Endothelial cell of umbilical vein (primary cell): ENCODE measurements around the gene C1orf146. TPM values are rescaled to one million over a fixed set of nuclear protein-coding genes. Genes with fewer than 3 reads are reported as not detected.

Experiments used
- BruUV-seq: library from RNA; stranded (reverse); fragments of 400-500 nt; replicated peaks from 2 replicates; lab custom pipeline; 2021; lab: Mats Ljungman, UMichigan
- CTCF ChIA-PET: fragments of 300-600, 350-600 bp; sonication (Branson Sonifier 250); formaldehyde crosslinking; loops from one replicate; lab custom pipeline; 2021; ENCODE audit warnings: antibody characterized with exemption, inconsistent platforms; lab: Charles Lee
- POLR2A ChIA-PET: fragments of 300-600, 350-600 bp; sonication (Branson Sonifier 250); formaldehyde crosslinking; loops from one replicate; lab custom pipeline; 2021; ENCODE audit warnings: antibody characterized with exemption, inconsistent platforms; lab: Charles Lee
- DNase-seq: peaks from one replicate; pipeline ENCODE4 v3.0.0-alpha.2; 2011; ENCODE audit warnings: low read depth, low spot score
- FAIRE-seq: peaks from 2 replicates; lab custom pipeline; 2011; peaks lifted over from hg19 to GRCh38; lab: Jason Lieb, UNC
- H2AFZ ChIP-seq: 2 replicates; pipeline ENCODE4 v1.6.0; 2012; ENCODE audit warnings: low read depth, low read length, control low read depth, inconsistent platforms
- H3K27ac ChIP-seq: 2 replicates; pipeline ENCODE4 v1.5.1; 2011; ENCODE audit warnings: low read depth, mild to moderate bottlenecking, control low read depth, low read length, moderate library complexity; ENCODE audit not compliant: insufficient read depth
- H3K27me3 ChIP-seq, 2 experiments: 2 replicates each; pipeline versions ENCODE4 v1.6.0 to v1.6.1; 2011; ENCODE audit warnings: low read length in 2 of 2, mixed read lengths in 1 of 2; ENCODE audit not compliant: control insufficient read depth in 2 of 2, insufficient read depth in 2 of 2
- H3K36me3 ChIP-seq, 2 experiments: 2 replicates in 1 of 2; 3 replicates in 1 of 2; pipeline ENCODE4 v1.5.1; 2011; ENCODE audit warnings: low read length in 2 of 2, mild to moderate bottlenecking in 1 of 2, moderate library complexity in 1 of 2; ENCODE audit not compliant: control insufficient read depth in 2 of 2, insufficient read depth in 2 of 2; ENCODE audit errors: extremely low read depth in 1 of 2
- H3K4me1 ChIP-seq: 3 replicates; pipeline ENCODE4 v1.5.1; 2011; ENCODE audit warnings: mild to moderate bottlenecking, low read length; ENCODE audit not compliant: control insufficient read depth, insufficient read depth; ENCODE audit errors: extremely low read depth
- H3K4me2 ChIP-seq: 2 replicates; pipeline ENCODE4 v1.6.1; 2011; ENCODE audit warnings: low read length, control low read depth, mixed read lengths; ENCODE audit not compliant: insufficient read depth
- H3K4me3 ChIP-seq, 3 experiments: fragments of 200-600 bp in 1 of 3; sonication (generic), shearing (Covaris generic) in 1 of 3; replicated peaks in 1 of 3; 2 replicates each; pipeline ENCODE4 v1.5.1; 2011 to 2016; ENCODE audit warnings: control low read depth in 3 of 3, low read length in 3 of 3, mild to moderate bottlenecking in 2 of 3, inconsistent platforms in 1 of 3, low read depth in 1 of 3, moderate library complexity in 1 of 3; ENCODE audit not compliant: insufficient read depth in 1 of 3
- H3K79me2 ChIP-seq: 2 replicates; pipeline ENCODE4 v1.6.0; 2012; ENCODE audit warnings: low read length, inconsistent platforms; ENCODE audit not compliant: control insufficient read depth, insufficient read depth
- H3K9ac ChIP-seq: replicated peaks from 2 replicates; pipeline ENCODE3; 2011; ENCODE audit warnings: low read length, control low read depth; ENCODE audit not compliant: insufficient read depth; ENCODE audit errors: extremely low read depth
- H3K9me1 ChIP-seq: replicated peaks from 3 replicates; pipeline ENCODE4 v1.6.0; 2011; ENCODE audit warnings: mild to moderate bottlenecking, low read length; ENCODE audit not compliant: control insufficient read depth, insufficient read depth; ENCODE audit errors: extremely low read depth
- H3K9me3 ChIP-seq: replicated peaks from 2 replicates; pipeline ENCODE4 v1.5.1; 2012; ENCODE audit warnings: low read length, inconsistent platforms; ENCODE audit not compliant: control insufficient read depth, insufficient read depth
- H4K20me1 ChIP-seq: replicated peaks from 2 replicates; pipeline ENCODE3; 2011; ENCODE audit warnings: mild to moderate bottlenecking, low read length; ENCODE audit not compliant: control insufficient read depth, insufficient read depth; ENCODE audit errors: extremely low read depth
- EZH2 ChIP-seq: IDR thresholded peaks from 2 replicates; pipeline ENCODE4 v1.6.1; 2012; ENCODE audit warnings: borderline replicate concordance, low read depth, mild to moderate bottlenecking, moderate library complexity, low read length, inconsistent platforms; ENCODE audit not compliant: severe bottlenecking
- FOS ChIP-seq: IDR thresholded peaks from 2 replicates; pipeline ENCODE4 v1.6.1; 2011; ENCODE audit warnings: mild to moderate bottlenecking, low read length, moderate library complexity, borderline replicate concordance; ENCODE audit not compliant: insufficient read depth
- GATA2 ChIP-seq: IDR thresholded peaks from 2 replicates; pipeline ENCODE4 v1.7.0; 2011; ENCODE audit warnings: low read depth, mild to moderate bottlenecking, moderate library complexity, mixed read lengths, low read length; ENCODE audit not compliant: insufficient read length, insufficient read depth
- JUN ChIP-seq: IDR thresholded peaks from 2 replicates; pipeline ENCODE4 v1.6.1; 2011; ENCODE audit warnings: borderline replicate concordance, low read depth; ENCODE audit not compliant: insufficient read length, insufficient read depth
- POLR2A ChIP-seq: IDR thresholded peaks from 2 replicates; pipeline ENCODE4 v1.6.1; 2012; ENCODE audit warnings: low read depth, mild to moderate bottlenecking, control low read depth, low read length
- dilution Hi-C: fragments of 300-500 bp; cut with MboI; formaldehyde crosslinking; loops from one replicate; pipeline ENCODE4 v1.15.0; 2019; ENCODE audit warnings: low sequenced_read_pairs; ENCODE audit not compliant: extremely low pct_ligation_motif_present
- intact Hi-C: fragments of 100-400 bp; cut with micrococcal nuclease; formaldehyde crosslinking; loops from one replicate; pipeline ENCODE4 v1.10.0; 2022
- polyA plus RNA-seq, 4 experiments: library from polyadenylated mRNA; depleted of rRNA in 3 of 4; stranded (reverse) in 3 of 4; unstranded in 1 of 4; fragments of >200 nt; gene quantifications; 2 replicates each; pipeline versions ENCODE4 v1.2.1 to v1.2.3, GENCODE V29; 2011 to 2012; ENCODE audit warnings: missing spikeins in 1 of 4
- total RNA-seq: library from RNA; stranded (reverse); gene quantifications from 2 replicates; pipeline ENCODE4 v1.2.3, GENCODE V29; 2021
- TF ChIP-seq, protein P1 (sequence below): IDR thresholded peaks from 2 replicates; pipeline ENCODE4 v1.6.1; 2011; ENCODE audit not compliant: insufficient read depth, insufficient read length
- TF ChIP-seq, protein P2 (sequence below), 2 donors: IDR thresholded peaks; 1 replicate in 1 of 2; 2 replicates in 1 of 2; pipeline ENCODE4 v1.5.1; 2011; ENCODE audit warnings: low read length in 2 of 2, mild to moderate bottlenecking in 2 of 2, moderate library complexity in 2 of 2, control low read depth in 1 of 2, inconsistent platforms in 1 of 2, low read depth in 1 of 2; ENCODE audit not compliant: insufficient read depth in 1 of 2; ENCODE audit errors: extremely low read depth in 1 of 2

C1orf146 gene
- total and polyA plus RNA-seq, 2 donors (not counting 3 experiments of a cell fraction or from before 2014, with no cell fraction given), result not detected

DNA sequence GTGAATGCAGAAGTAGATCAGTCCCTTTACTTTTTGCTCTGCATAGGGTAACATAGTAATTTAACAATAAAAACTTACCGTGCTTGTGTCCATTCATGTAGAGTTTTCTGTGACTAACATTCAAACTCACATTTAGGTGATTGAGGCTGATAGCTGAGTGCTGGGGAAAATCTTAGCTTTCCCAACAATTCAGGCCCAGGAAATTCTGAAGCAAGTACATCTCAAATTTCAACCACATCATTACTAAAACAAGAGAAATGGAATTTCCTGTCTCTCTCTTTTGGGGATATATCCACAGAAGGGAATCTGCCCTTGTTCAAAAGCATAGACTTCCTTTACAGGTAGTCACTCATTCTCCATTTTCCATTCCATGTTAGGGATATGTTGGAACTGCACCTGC, 33.1 kb upstream of the C1orf146 start:
- DNase-seq (no peak), FAIRE-seq (no peak)
- dilution Hi-C loops, result no loop called here
- CTCF ChIA-PET, result interaction anchor here (2.2 kb wide), 1 partner anchor 107 kb away, joined by 4 read pairs; no protein-coding TSS in a partner anchor
- Histone ChIP-seq H3K9ac (no peak overlapping the region), H3K27ac (no peak overlapping the region), H3K9me1 (no peaks in the 10 kb centered on the region), H3K36me3 (no peaks in the 10 kb centered on the region), H3K27me3 (peaks cover 0 to 3% of the 10 kb centered on the region in 2 experiments), H3K79me2 (no peaks in the 10 kb centered on the region), H3K4me3 (no peak overlapping the region), H4K20me1 (no peaks in the 10 kb centered on the region), H3K9me3 (no peaks in the 10 kb centered on the region), H2AFZ (no peak overlapping the region), H3K4me2 (no peak overlapping the region), H3K4me1 (no peaks in the 10 kb centered on the region)
- no TSS peak for BruUV-seq
- TF ChIP-seq JUN, result no peak
- no peak for TF ChIP-seq POLR2A
- TF ChIP-seq, protein P1, sequence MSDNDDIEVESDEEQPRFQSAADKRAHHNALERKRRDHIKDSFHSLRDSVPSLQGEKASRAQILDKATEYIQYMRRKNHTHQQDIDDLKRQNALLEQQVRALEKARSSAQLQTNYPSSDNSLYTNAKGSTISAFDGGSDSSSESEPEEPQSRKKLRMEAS, result no peak
- no peak for TF ChIP-seq FOS
- TF ChIP-seq GATA2, result no peak
- TF ChIP-seq EZH2, result no peak
- TF ChIP-seq, protein P2, sequence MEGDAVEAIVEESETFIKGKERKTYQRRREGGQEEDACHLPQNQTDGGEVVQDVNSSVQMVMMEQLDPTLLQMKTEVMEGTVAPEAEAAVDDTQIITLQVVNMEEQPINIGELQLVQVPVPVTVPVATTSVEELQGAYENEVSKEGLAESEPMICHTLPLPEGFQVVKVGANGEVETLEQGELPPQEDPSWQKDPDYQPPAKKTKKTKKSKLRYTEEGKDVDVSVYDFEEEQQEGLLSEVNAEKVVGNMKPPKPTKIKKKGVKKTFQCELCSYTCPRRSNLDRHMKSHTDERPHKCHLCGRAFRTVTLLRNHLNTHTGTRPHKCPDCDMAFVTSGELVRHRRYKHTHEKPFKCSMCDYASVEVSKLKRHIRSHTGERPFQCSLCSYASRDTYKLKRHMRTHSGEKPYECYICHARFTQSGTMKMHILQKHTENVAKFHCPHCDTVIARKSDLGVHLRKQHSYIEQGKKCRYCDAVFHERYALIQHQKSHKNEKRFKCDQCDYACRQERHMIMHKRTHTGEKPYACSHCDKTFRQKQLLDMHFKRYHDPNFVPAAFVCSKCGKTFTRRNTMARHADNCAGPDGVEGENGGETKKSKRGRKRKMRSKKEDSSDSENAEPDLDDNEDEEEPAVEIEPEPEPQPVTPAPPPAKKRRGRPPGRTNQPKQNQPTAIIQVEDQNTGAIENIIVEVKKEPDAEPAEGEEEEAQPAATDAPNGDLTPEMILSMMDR (IDR thresholded peaks at IDR 0.05; ENCODE audit: extremely low read depth in 1 of 2, insufficient read depth in 1 of 2, low read depth in 1 of 2, low read length in 2 of 2), result no peak
- intact Hi-C loops, result no loop called here
- POLR2A ChIA-PET, result no interaction called here
